ENCODE data around the gene LAPTM5.

GRCh38 chr1:30762930-30763650 is 5.5 kb upstream of the LAPTM5 start:
- TF ChIP-seq, protein P1, sequence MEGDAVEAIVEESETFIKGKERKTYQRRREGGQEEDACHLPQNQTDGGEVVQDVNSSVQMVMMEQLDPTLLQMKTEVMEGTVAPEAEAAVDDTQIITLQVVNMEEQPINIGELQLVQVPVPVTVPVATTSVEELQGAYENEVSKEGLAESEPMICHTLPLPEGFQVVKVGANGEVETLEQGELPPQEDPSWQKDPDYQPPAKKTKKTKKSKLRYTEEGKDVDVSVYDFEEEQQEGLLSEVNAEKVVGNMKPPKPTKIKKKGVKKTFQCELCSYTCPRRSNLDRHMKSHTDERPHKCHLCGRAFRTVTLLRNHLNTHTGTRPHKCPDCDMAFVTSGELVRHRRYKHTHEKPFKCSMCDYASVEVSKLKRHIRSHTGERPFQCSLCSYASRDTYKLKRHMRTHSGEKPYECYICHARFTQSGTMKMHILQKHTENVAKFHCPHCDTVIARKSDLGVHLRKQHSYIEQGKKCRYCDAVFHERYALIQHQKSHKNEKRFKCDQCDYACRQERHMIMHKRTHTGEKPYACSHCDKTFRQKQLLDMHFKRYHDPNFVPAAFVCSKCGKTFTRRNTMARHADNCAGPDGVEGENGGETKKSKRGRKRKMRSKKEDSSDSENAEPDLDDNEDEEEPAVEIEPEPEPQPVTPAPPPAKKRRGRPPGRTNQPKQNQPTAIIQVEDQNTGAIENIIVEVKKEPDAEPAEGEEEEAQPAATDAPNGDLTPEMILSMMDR (IDR thresholded peaks at IDR 0.05) = no peak
- TF ChIP-seq SIN3A (IDR thresholded peaks at IDR 0.05; ENCODE audit: borderline replicate concordance, insufficient read depth, low read depth, low read length) = no peak
- no peak for TF ChIP-seq POLR2AphosphoS5 (IDR thresholded peaks at IDR 0.05; ENCODE audit: low read depth, low read length)
- no peak for TF ChIP-seq REST (IDR thresholded peaks at IDR 0.05; ENCODE audit: insufficient read depth in 1 of 2, low read depth in 2 of 2, low read length in 1 of 2)
